DND-41 (cell line): ENCODE results near the gene SPINK13.

Experiments used
- ATAC-seq: fragments of 200-7000 bp; cut with Tn5 transposase; 3 replicates; pipeline ENCODE4 v1.9.1; 2021; ENCODE audit warnings: low read depth; ENCODE audit not compliant: insufficient read depth
- DNase-seq: peaks from one replicate; pipeline ENCODE4 v3.0.0-alpha.2; 2020
- H2AFZ ChIP-seq: 2 replicates; pipeline ENCODE4 v1.6.0; 2012; ENCODE audit warnings: low read depth, low read length
- H3K27ac ChIP-seq: 2 replicates; pipeline ENCODE4 v1.5.1; 2012; ENCODE audit warnings: low read length, inconsistent platforms
- H3K27me3 ChIP-seq: fragments of 200-600 bp; sonication (generic); 2 replicates; pipeline ENCODE4 v1.6.0; 2012; ENCODE audit warnings: low read length, mild to moderate bottlenecking, inconsistent platforms; ENCODE audit not compliant: insufficient read depth, poor library complexity
- H3K36me3 ChIP-seq: 2 replicates; pipeline ENCODE4 v1.5.1; 2012; ENCODE audit warnings: low read length, inconsistent platforms; ENCODE audit not compliant: insufficient read depth
- H3K4me1 ChIP-seq: 2 replicates; pipeline ENCODE4 v1.5.1; 2012; ENCODE audit warnings: mild to moderate bottlenecking, low read length; ENCODE audit not compliant: insufficient read depth
- H3K4me2 ChIP-seq: 2 replicates; pipeline ENCODE4 v1.6.0; 2012; ENCODE audit warnings: mild to moderate bottlenecking, moderate library complexity, low read length, inconsistent platforms; ENCODE audit not compliant: insufficient read depth
- H3K4me3 ChIP-seq, 2 experiments: fragments of 200-600 bp in 1 of 2; shearing (Covaris generic) in 1 of 2; 2 replicates each; pipeline ENCODE4 v1.5.1; 2012 to 2016; ENCODE audit warnings: inconsistent platforms in 2 of 2, low read length in 2 of 2, mild to moderate bottlenecking in 2 of 2, low read depth in 1 of 2, moderate library complexity in 1 of 2
- H3K79me2 ChIP-seq: 2 replicates; pipeline ENCODE4 v1.6.0; 2012; ENCODE audit warnings: low read length, inconsistent platforms; ENCODE audit not compliant: insufficient read depth
- H3K9ac ChIP-seq: 2 replicates; pipeline ENCODE4 v1.6.0; 2012; ENCODE audit warnings: low read depth, mild to moderate bottlenecking, inconsistent platforms, low read length, moderate library complexity
- H3K9me3 ChIP-seq: 2 replicates; pipeline ENCODE4 v1.5.1; 2012; ENCODE audit warnings: low read length, moderate library complexity, mild to moderate bottlenecking, inconsistent platforms; ENCODE audit not compliant: insufficient read depth, severe bottlenecking
- H4K20me1 ChIP-seq: 2 replicates; pipeline ENCODE4 v1.6.0; 2012; ENCODE audit warnings: low read length; ENCODE audit not compliant: insufficient read depth
- EZH2 ChIP-seq: IDR thresholded peaks from 3 replicates; pipeline ENCODE4 v1.6.1; 2012; ENCODE audit warnings: borderline replicate concordance, low read depth, mild to moderate bottlenecking, moderate library complexity, low read length, inconsistent platforms; ENCODE audit not compliant: severe bottlenecking
- TF ChIP-seq, protein P1 (sequence below): IDR thresholded peaks from 2 replicates; pipeline ENCODE4 v1.5.1; 2012; ENCODE audit warnings: borderline replicate concordance, low read length, moderate library complexity, mild to moderate bottlenecking; ENCODE audit not compliant: poor library complexity, severe bottlenecking; ENCODE audit errors: extremely low read depth

Gene SPINK13, protein sequence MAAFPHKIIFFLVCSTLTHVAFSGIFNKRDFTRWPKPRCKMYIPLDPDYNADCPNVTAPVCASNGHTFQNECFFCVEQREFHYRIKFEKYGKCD

DNA sequence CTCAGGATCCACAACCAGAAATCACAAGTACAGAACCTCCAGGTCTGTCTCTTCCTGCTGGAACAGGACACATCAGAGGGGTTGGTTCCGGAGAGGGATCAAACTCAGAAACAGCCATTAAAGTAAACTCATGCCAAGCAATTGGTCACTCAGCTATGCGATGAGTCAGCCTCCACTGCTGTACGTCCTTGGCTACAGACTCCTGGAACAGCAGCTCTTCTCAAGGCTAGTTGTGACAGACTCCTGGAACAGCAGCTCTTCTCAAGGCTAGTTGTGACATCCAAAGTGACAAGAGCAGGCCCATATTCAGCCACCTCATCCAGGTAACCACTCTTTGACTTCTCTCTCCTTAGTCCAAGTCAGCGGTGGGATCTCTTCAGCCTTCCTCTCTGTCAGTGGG is at the start of gene SPINK13:
Gene SPINK13 (plus strand): TSS at position 229 of the 400 bp plus-strand sequence. CDS start 1,279 bp downstream, outside the sequence.
- H3K9me3 ChIP-seq: no peaks in the 10 kb centered on the region
- ATAC-seq (no peak), DNase-seq (no peak)
- H3K27me3 ChIP-seq: no peaks in the 10 kb centered on the region
- TF ChIP-seq, protein P1, sequence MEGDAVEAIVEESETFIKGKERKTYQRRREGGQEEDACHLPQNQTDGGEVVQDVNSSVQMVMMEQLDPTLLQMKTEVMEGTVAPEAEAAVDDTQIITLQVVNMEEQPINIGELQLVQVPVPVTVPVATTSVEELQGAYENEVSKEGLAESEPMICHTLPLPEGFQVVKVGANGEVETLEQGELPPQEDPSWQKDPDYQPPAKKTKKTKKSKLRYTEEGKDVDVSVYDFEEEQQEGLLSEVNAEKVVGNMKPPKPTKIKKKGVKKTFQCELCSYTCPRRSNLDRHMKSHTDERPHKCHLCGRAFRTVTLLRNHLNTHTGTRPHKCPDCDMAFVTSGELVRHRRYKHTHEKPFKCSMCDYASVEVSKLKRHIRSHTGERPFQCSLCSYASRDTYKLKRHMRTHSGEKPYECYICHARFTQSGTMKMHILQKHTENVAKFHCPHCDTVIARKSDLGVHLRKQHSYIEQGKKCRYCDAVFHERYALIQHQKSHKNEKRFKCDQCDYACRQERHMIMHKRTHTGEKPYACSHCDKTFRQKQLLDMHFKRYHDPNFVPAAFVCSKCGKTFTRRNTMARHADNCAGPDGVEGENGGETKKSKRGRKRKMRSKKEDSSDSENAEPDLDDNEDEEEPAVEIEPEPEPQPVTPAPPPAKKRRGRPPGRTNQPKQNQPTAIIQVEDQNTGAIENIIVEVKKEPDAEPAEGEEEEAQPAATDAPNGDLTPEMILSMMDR: no peak
- TF ChIP-seq EZH2: no peak
- no peaks in the 10 kb centered on the region for H3K4me1 ChIP-seq
- H2AFZ ChIP-seq: no peak within 1 kb of the TSS
- no peak within 1 kb of the TSS for H3K4me3 ChIP-seq
- H3K36me3 ChIP-seq: no peaks in the 10 kb centered on the region
- no peaks in the 10 kb centered on the region for H4K20me1 ChIP-seq
- no peak within 1 kb of the TSS for H3K4me2 ChIP-seq
- no peak within 1 kb of the TSS for H3K27ac ChIP-seq
- no peak within 1 kb of the TSS for H3K9ac ChIP-seq
- no peaks in the 10 kb centered on the region for H3K79me2 ChIP-seq

DNA sequence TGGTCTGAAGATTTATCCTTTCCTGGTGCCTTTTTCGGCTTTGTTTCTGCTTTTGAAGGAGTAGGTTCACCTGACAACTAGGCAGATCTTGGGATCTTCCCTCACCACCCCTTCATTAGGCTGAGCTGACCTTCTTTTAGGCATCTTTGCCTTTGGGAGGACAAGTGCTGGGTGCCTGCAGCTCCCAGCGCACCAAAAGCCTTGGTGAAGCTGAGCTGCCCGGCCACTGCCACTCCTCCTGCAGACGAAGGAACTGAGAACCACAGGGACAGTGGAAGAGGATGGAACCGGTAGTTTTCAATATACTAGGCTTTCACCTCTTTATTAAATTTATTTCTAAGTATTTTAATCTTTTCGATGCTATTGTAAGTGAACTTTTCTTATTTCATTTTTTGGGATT is 47.1 kb upstream of the SPINK13 start:
- H3K9ac ChIP-seq: no peak overlapping the region
- no peak overlapping the region for H3K27ac ChIP-seq
- no peak for ATAC-seq
- no peaks in the 10 kb centered on the region for H3K27me3 ChIP-seq
- no peaks in the 10 kb centered on the region for H4K20me1 ChIP-seq
- no peak for DNase-seq
- TF ChIP-seq EZH2: no peak
- TF ChIP-seq, protein P1: no peak
- no peaks in the 10 kb centered on the region for H3K79me2 ChIP-seq
- H3K4me3 ChIP-seq: no peak overlapping the region
- H2AFZ ChIP-seq: no peak overlapping the region
- no peaks in the 10 kb centered on the region for H3K36me3 ChIP-seq
- no peak overlapping the region for H3K4me2 ChIP-seq
- no peaks in the 10 kb centered on the region for H3K4me1 ChIP-seq
- H3K9me3 ChIP-seq: no peaks in the 10 kb centered on the region

DNA sequence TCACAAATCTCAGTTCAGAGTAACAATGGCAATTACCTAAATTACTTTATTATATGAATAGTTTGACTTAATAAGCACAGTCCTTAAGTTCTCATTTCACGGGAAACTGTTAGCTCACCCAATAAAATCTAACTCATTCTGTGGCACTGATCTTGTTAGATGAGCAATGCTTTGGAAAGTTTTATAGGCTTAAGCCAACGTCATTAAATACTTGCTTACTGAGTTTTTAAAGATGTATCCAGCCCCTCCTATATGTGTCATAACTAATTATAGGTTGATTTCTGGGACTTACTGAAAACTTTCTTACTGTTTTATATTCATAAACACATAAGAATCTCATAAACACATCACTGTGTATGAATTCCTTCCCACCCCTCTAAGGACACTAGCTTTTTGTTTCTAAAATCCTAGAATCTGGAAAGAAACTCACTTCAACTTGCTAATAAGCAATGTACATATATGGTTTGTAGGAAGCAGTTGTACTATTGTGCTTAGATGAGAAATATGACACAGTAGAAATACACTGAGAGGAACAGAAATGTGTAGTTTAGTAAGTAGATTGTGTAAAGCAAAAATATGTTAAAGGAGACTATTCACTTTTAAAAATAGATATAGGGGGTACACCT is 44.4 kb upstream of the SPINK13 start:
- Histone ChIP-seq H3K9me3 (no peaks in the 10 kb centered on the region), H3K4me2 (no peak overlapping the region), H4K20me1 (no peaks in the 10 kb centered on the region), H3K27me3 (no peaks in the 10 kb centered on the region), H3K4me3 (no peak overlapping the region), H3K4me1 (no peaks in the 10 kb centered on the region), H2AFZ (no peak overlapping the region), H3K79me2 (no peaks in the 10 kb centered on the region), H3K9ac (no peak overlapping the region), H3K27ac (no peak overlapping the region), H3K36me3 (no peaks in the 10 kb centered on the region)
- no peak for ATAC-seq
- no peak for DNase-seq
- TF ChIP-seq, protein P1: no peak
- TF ChIP-seq EZH2: no peak
